ENCODE data around the gene MCCC1. TPM values are rescaled to one million over a fixed set of nuclear protein-coding genes. Genes with fewer than 3 reads are reported as not detected.
A peak's percentile ranks its signal among the peaks of the same experiment; 100 is the strongest.

Gene MCCC1
- total RNA-seq, 4 donors from 2014 or later: 26.4 to 37.3 (median 27.8) TPM

- TF ChIP-seq POLR2AphosphoS5 (IDR thresholded peaks at IDR 0.05) (no peak), EP300 (IDR thresholded peaks at IDR 0.05) (no peak), CTCF (IDR thresholded peaks at IDR 0.05) (no peak), POLR2A (IDR thresholded peaks at IDR 0.05; ENCODE audit: low read depth) (no peak)
- no peaks in the 10 kb centered on the region for H3K36me3 ChIP-seq
- peak overlapping the region; percentile 89 to 96 (median 92) for H3K27ac ChIP-seq (replicated peaks in 1 of 4)
- no peak for DNase-seq (ENCODE audit: extremely low spot score)
- H3K4me3 ChIP-seq: peak overlapping the region; percentile 87 to 97 (median 93)
- WGBS: 5% methylated on average over 1 of the region's 1 CpG
- peaks cover 12 to 29% (median 23%) of the 10 kb centered on the region in 4 donors for H3K4me1 ChIP-seq
- intact Hi-C loops (cut with DNase I): no loop called here
- no peaks in the 10 kb centered on the region for H3K9me3 ChIP-seq
- H3K27me3 ChIP-seq: no peaks in the 10 kb centered on the region
These were observed 525 bp upstream of the MCCC1 start for GRCh38 chr3:183099838-183100204.

- H3K4me1 ChIP-seq: peaks cover 12 to 29% (median 23%) of the 10 kb centered on the region in 4 donors
- 7% methylated on average over 8 of the region's 8 CpGs for WGBS
- H3K9me3 ChIP-seq: no peaks in the 10 kb centered on the region
- no peak for TF ChIP-seq CTCF (IDR thresholded peaks at IDR 0.05)
- no peak for TF ChIP-seq EP300 (IDR thresholded peaks at IDR 0.05)
- TF ChIP-seq POLR2A (IDR thresholded peaks at IDR 0.05; ENCODE audit: low read depth): no peak
- TF ChIP-seq POLR2AphosphoS5 (IDR thresholded peaks at IDR 0.05): no peak
- peak overlapping the region; percentile 87 to 97 (median 93) for H3K4me3 ChIP-seq
- no peak for DNase-seq (ENCODE audit: extremely low spot score)
- H3K27me3 ChIP-seq: no peaks in the 10 kb centered on the region
- intact Hi-C loops (cut with DNase I): no loop called here
- H3K36me3 ChIP-seq: peaks cover 0 to 2% (median under 1%) of the 10 kb centered on the region in 4 donors
- H3K27ac ChIP-seq (replicated peaks in 1 of 4): peak overlapping the region; percentile 89 to 96 (median 92)
These were observed 715 bp downstream of the MCCC1 start for GRCh38 chr3:183098536-183099025.

- Histone ChIP-seq H3K27ac (replicated peaks in 1 of 4) (no peak overlapping the region), H3K9me3 (no peaks in the 10 kb centered on the region), H3K4me1 (peaks cover 12 to 22% (median 20%) of the 10 kb centered on the region in 4 donors), H3K27me3 (no peaks in the 10 kb centered on the region), H3K4me3 (no peak overlapping the region), H3K36me3 (peaks cover 21 to 38% (median 30%) of the 10 kb centered on the region in 4 donors)
- 86% methylated on average over 4 of the region's 4 CpGs for WGBS
- no peak for TF ChIP-seq CTCF (IDR thresholded peaks at IDR 0.05)
- no peak for TF ChIP-seq POLR2A (IDR thresholded peaks at IDR 0.05; ENCODE audit: low read depth)
- TF ChIP-seq EP300 (IDR thresholded peaks at IDR 0.05): no peak
- no peak for TF ChIP-seq POLR2AphosphoS5 (IDR thresholded peaks at IDR 0.05)
- intact Hi-C loops (cut with DNase I): no loop called here
- DNase-seq (ENCODE audit: extremely low spot score): no peak
These were observed 4.6 kb downstream of the MCCC1 start for GRCh38 chr3:183094711-183095110.

GRCh38 chr3:183092256-183092655 is 7.0 kb downstream of the MCCC1 start:
- Histone ChIP-seq H3K4me1 (peaks cover 0 to 7% (median 4%) of the 10 kb centered on the region in 4 donors), H3K27ac (replicated peaks in 1 of 4) (no peak overlapping the region), H3K4me3 (no peak overlapping the region), H3K9me3 (no peaks in the 10 kb centered on the region), H3K27me3 (no peaks in the 10 kb centered on the region), H3K36me3 (peaks cover 22 to 63% (median 44%) of the 10 kb centered on the region in 4 donors)
- TF ChIP-seq POLR2A (IDR thresholded peaks at IDR 0.05; ENCODE audit: low read depth) (no peak), EP300 (IDR thresholded peaks at IDR 0.05) (no peak), CTCF (IDR thresholded peaks at IDR 0.05) (no peak), POLR2AphosphoS5 (IDR thresholded peaks at IDR 0.05) (no peak)
- DNase-seq (ENCODE audit: extremely low spot score): no peak
- intact Hi-C loops (cut with DNase I): no loop called here
- 92% methylated on average over 8 of the region's 8 CpGs for WGBS

GRCh38 chr3:183087184-183087583 is 12.1 kb downstream of the MCCC1 start:
- H3K27ac ChIP-seq (replicated peaks in 1 of 4): no peak overlapping the region
- H3K4me3 ChIP-seq: no peak overlapping the region
- intact Hi-C loops (cut with DNase I): no loop called here
- H3K4me1 ChIP-seq: no peaks in the 10 kb centered on the region
- DNase-seq (ENCODE audit: extremely low spot score): no peak
- no peaks in the 10 kb centered on the region for H3K27me3 ChIP-seq
- peaks cover 38 to 93% (median 63%) of the 10 kb centered on the region in 4 donors for H3K36me3 ChIP-seq
- WGBS: 81% methylated on average over 2 of the region's 2 CpGs
- no peaks in the 10 kb centered on the region for H3K9me3 ChIP-seq
- TF ChIP-seq POLR2A (IDR thresholded peaks at IDR 0.05; ENCODE audit: low read depth): no peak
- TF ChIP-seq POLR2AphosphoS5 (IDR thresholded peaks at IDR 0.05): no peak
- no peak for TF ChIP-seq CTCF (IDR thresholded peaks at IDR 0.05)
- no peak for TF ChIP-seq EP300 (IDR thresholded peaks at IDR 0.05)
